Tibial artery (tissue), 4 donors: Measurements from ENCODE around the gene ALDOC.

ENCODE experiments used
- DNase-seq, 2 donors: peaks; one replicate each; pipeline ENCODE4 v3.0.0-alpha.2; 2019
- H3K27ac ChIP-seq, 2 donors: fragments of 200-600 bp; sonication (generic) in 1 of 2; 1 replicate in 1 of 2; 2 replicates in 1 of 2; pipeline ENCODE4 v1.5.1; 2018 to 2019; ENCODE audit warnings: mild to moderate bottlenecking in 1 of 2
- H3K27me3 ChIP-seq, 2 donors: fragments of 200-600 bp; sonication (generic) in 1 of 2; one replicate each; pipeline versions ENCODE4 v1.5.1 to v1.6.0; 2016 to 2019
- H3K36me3 ChIP-seq, 3 donors: fragments of 200-600 bp; sonication (generic) in 2 of 3; one replicate each; pipeline ENCODE4 v1.5.1; 2016 to 2019; ENCODE audit warnings: mild to moderate bottlenecking in 2 of 3
- H3K4me1 ChIP-seq, 4 donors: fragments of 200-600 bp; sonication (generic) in 2 of 4; 1 replicate in 3 of 4; 2 replicates in 1 of 4; pipeline ENCODE4 v1.5.1; 2016 to 2019
- H3K4me3 ChIP-seq, 2 donors: fragments of 200-600 bp; sonication (generic) in 1 of 2; 1 replicate in 1 of 2; 2 replicates in 1 of 2; pipeline ENCODE4 v1.5.1; 2018 to 2019; ENCODE audit warnings: mild to moderate bottlenecking in 2 of 2
- H3K9me3 ChIP-seq, 3 donors: fragments of 200-600 bp; sonication (generic) in 1 of 3; one replicate each; pipeline ENCODE4 v1.5.1; 2016 to 2019
- CTCF ChIP-seq, 2 experiments: fragments of 200-600 bp in 1 of 2; fragments of 450-650 bp in 1 of 2; IDR thresholded peaks; one replicate each; pipeline ENCODE4 v1.5.1; 2017 to 2019; ENCODE audit warnings: antibody characterized with exemption in 2 of 2, mild to moderate bottlenecking in 1 of 2, moderate library complexity in 1 of 2
- intact Hi-C: fragments of 100-400 bp; cut with DNase I; formaldehyde crosslinking; loops from one replicate; pipeline ENCODE4 v1.15.0; 2023; ENCODE audit warnings: low total_unique reads

Gene ALDOC

GRCh38 chr17:28552176-28552999 lies 24.3 kb downstream of the ALDOC start, which contains the start of gene UNC119:
TSS of gene UNC119 (minus strand) at chr17:28552624. CDS start at chr17:28552557, 67 bp downstream.
- peak; percentile 59 to 84 for DNase-seq
- no peaks in the 10 kb centered on the region for H3K27me3 ChIP-seq
- H3K27ac ChIP-seq, result peak within 1 kb of the TSS; percentile 74 to 75
- peaks cover 35 to 46% (median 42%) of the 10 kb centered on the region in 3 donors for H3K36me3 ChIP-seq
- H3K4me1 ChIP-seq, result peaks cover 0 to 21% (median 12%) of the 10 kb centered on the region in 4 donors
- H3K9me3 ChIP-seq, result no peaks in the 10 kb centered on the region
- peak within 1 kb of the TSS; percentile 79 to 87 for H3K4me3 ChIP-seq
- TF ChIP-seq CTCF (IDR thresholded peaks at IDR 0.05), result no peak
- intact Hi-C loops, result loop anchor here (5.0 to 10.0 kb wide), 2 partner anchors 60 to 508 kb away; partner anchors contain the start of genes NLK and RSKR

GRCh38 chr17:28551421-28552175 lies 25.1 kb downstream of the ALDOC start:
- intact Hi-C loops, result loop anchor here (5.0 to 10.0 kb wide), 2 partner anchors 61 to 507 kb away; partner anchors contain the start of genes NLK and RSKR
- DNase-seq, result no peak
- Histone ChIP-seq H3K27ac (peak overlapping the region; percentile 74 to 75), H3K27me3 (no peaks in the 10 kb centered on the region), H3K4me1 (peaks cover 0 to 21% (median 12%) of the 10 kb centered on the region in 4 donors), H3K4me3 (peak overlapping the region; percentile 79 to 87), H3K9me3 (no peaks in the 10 kb centered on the region), H3K36me3 (peaks cover 27 to 46% (median 37%) of the 10 kb centered on the region in 3 donors)
- TF ChIP-seq CTCF (IDR thresholded peaks at IDR 0.05), result no peak

- DNase-seq, result no peak
- Histone ChIP-seq H3K27ac (no peak overlapping the region), H3K36me3 (peaks cover 20 to 39% (median 30%) of the 10 kb centered on the region in 3 donors), H3K4me1 (peaks cover 0 to 21% (median 12%) of the 10 kb centered on the region in 4 donors), H3K4me3 (no peak overlapping the region), H3K27me3 (no peaks in the 10 kb centered on the region), H3K9me3 (no peaks in the 10 kb centered on the region)
- intact Hi-C loops, result loop anchor here (5.0 to 10.0 kb wide), 2 partner anchors 61 to 506 kb away; partner anchors contain the start of genes NLK and RSKR
- no peak for TF ChIP-seq CTCF (IDR thresholded peaks at IDR 0.05)
Observed at GRCh38 chr17:28550858-28551257, 25.8 kb downstream of the ALDOC start.

DNA sequence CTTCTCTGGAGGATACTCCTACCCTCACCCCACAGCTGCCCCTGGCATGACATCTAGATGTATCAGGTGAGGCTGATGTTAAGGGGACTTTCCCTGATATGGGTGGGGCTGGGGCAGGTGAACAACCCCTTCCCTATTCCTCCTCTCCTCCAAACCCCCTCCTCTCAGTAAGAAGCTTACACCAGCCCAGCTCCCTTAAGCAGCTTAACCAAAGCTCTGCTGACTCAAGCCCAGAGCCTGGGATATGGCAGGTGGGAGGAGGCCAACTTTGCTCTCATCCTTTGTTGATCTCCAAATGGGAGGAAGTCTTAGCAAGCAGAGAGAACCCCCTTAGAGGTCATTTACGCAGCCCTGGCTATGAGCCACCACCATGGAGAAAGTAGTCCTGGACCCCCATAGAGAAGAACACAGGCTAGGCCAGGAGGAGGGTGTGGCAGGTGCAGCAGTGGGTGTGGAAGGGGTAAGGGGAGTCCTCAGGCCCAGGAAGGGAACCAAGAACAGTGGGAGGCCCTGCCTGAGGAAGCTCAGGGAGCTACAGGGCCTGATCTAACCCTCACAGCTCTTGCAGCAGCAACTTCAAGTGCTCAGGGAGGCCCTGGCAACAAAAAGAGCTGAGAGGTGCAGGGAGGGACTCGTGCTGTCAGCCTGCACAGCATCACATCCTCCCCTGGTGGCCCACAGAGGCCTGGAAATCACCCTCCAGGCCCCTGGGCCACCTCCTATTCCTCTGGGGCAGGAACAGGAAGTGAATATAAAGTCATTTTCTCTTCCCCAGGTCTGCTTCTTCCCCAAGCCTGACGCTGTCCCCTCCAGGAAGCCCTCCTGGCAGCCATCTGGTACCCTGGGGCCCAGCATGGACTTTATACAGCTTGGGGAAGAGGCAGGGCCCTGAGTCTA lies 27.2 kb downstream of the ALDOC start:
- no peak overlapping the region for H3K27ac ChIP-seq
- peaks cover 0 to 21% (median 12%) of the 10 kb centered on the region in 4 donors for H3K4me1 ChIP-seq
- intact Hi-C loops, result loop anchor here (5.0 to 10.0 kb wide), 2 partner anchors 63 to 505 kb away; partner anchors contain the start of genes NLK and RSKR
- DNase-seq, result no peak
- TF ChIP-seq CTCF (IDR thresholded peaks at IDR 0.05), result no peak
- no peaks in the 10 kb centered on the region for H3K27me3 ChIP-seq
- peaks cover 9 to 25% (median 16%) of the 10 kb centered on the region in 3 donors for H3K36me3 ChIP-seq
- no peaks in the 10 kb centered on the region for H3K9me3 ChIP-seq
- H3K4me3 ChIP-seq, result no peak overlapping the region
